DND-41 (cell line): ENCODE results near the gene TIMM22.
A peak's percentile ranks its signal among the peaks of the same experiment; 100 is the strongest.
"Not testable (repeated sequence)": the region's sequence is repeated elsewhere in the genome, so short reads cannot be mapped to it uniquely, and the experiment has no call there.

ENCODE experiments used
- ATAC-seq: fragments of 200-7000 bp; cut with Tn5 transposase; 3 replicates; pipeline ENCODE4 v1.9.1; 2021; ENCODE audit warnings: low read depth; ENCODE audit not compliant: insufficient read depth
- DNase-seq: peaks from one replicate; pipeline ENCODE4 v3.0.0-alpha.2; 2020
- H2AFZ ChIP-seq: 2 replicates; pipeline ENCODE4 v1.6.0; 2012; ENCODE audit warnings: low read depth, low read length
- H3K27ac ChIP-seq: 2 replicates; pipeline ENCODE4 v1.5.1; 2012; ENCODE audit warnings: low read length, inconsistent platforms
- H3K27me3 ChIP-seq: fragments of 200-600 bp; sonication (generic); 2 replicates; pipeline ENCODE4 v1.6.0; 2012; ENCODE audit warnings: low read length, mild to moderate bottlenecking, inconsistent platforms; ENCODE audit not compliant: insufficient read depth, poor library complexity
- H3K36me3 ChIP-seq: 2 replicates; pipeline ENCODE4 v1.5.1; 2012; ENCODE audit warnings: low read length, inconsistent platforms; ENCODE audit not compliant: insufficient read depth
- H3K4me1 ChIP-seq: 2 replicates; pipeline ENCODE4 v1.5.1; 2012; ENCODE audit warnings: mild to moderate bottlenecking, low read length; ENCODE audit not compliant: insufficient read depth
- H3K4me2 ChIP-seq: 2 replicates; pipeline ENCODE4 v1.6.0; 2012; ENCODE audit warnings: mild to moderate bottlenecking, moderate library complexity, low read length, inconsistent platforms; ENCODE audit not compliant: insufficient read depth
- H3K4me3 ChIP-seq, 2 experiments: fragments of 200-600 bp in 1 of 2; shearing (Covaris generic) in 1 of 2; 2 replicates each; pipeline ENCODE4 v1.5.1; 2012 to 2016; ENCODE audit warnings: inconsistent platforms in 2 of 2, low read length in 2 of 2, mild to moderate bottlenecking in 2 of 2, low read depth in 1 of 2, moderate library complexity in 1 of 2
- H3K79me2 ChIP-seq: 2 replicates; pipeline ENCODE4 v1.6.0; 2012; ENCODE audit warnings: low read length, inconsistent platforms; ENCODE audit not compliant: insufficient read depth
- H3K9ac ChIP-seq: 2 replicates; pipeline ENCODE4 v1.6.0; 2012; ENCODE audit warnings: low read depth, mild to moderate bottlenecking, inconsistent platforms, low read length, moderate library complexity
- H3K9me3 ChIP-seq: 2 replicates; pipeline ENCODE4 v1.5.1; 2012; ENCODE audit warnings: low read length, moderate library complexity, mild to moderate bottlenecking, inconsistent platforms; ENCODE audit not compliant: insufficient read depth, severe bottlenecking
- H4K20me1 ChIP-seq: 2 replicates; pipeline ENCODE4 v1.6.0; 2012; ENCODE audit warnings: low read length; ENCODE audit not compliant: insufficient read depth
- EZH2 ChIP-seq: IDR thresholded peaks from 3 replicates; pipeline ENCODE4 v1.6.1; 2012; ENCODE audit warnings: borderline replicate concordance, low read depth, mild to moderate bottlenecking, moderate library complexity, low read length, inconsistent platforms; ENCODE audit not compliant: severe bottlenecking
- TF ChIP-seq, protein P1 (sequence below): IDR thresholded peaks from 2 replicates; pipeline ENCODE4 v1.5.1; 2012; ENCODE audit warnings: borderline replicate concordance, low read length, moderate library complexity, mild to moderate bottlenecking; ENCODE audit not compliant: poor library complexity, severe bottlenecking; ENCODE audit errors: extremely low read depth

TIMM22 gene

DNA sequence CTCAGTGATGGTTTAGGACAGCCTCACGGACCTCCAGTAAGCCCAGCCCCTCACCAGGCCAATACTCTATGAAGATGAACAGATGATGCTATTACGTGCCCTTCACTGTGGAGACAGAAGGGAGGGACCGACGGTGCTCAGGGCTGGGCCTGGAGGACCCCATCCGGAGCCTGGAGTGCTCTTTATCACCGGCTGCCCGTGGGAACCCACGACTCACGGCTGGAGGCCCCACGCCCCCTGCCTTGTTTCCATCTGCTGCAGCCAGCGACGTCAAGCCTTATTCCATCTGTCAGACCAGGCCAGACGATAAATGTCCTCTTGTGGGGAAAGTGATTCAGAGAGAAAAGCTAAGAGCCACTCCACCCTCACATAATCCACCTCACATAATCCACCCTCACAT lies 4.0 kb upstream of the TIMM22 start:
- H3K79me2 ChIP-seq = peaks cover 10% of the 10 kb centered on the region
- H3K4me2 ChIP-seq = no peak overlapping the region

DNA sequence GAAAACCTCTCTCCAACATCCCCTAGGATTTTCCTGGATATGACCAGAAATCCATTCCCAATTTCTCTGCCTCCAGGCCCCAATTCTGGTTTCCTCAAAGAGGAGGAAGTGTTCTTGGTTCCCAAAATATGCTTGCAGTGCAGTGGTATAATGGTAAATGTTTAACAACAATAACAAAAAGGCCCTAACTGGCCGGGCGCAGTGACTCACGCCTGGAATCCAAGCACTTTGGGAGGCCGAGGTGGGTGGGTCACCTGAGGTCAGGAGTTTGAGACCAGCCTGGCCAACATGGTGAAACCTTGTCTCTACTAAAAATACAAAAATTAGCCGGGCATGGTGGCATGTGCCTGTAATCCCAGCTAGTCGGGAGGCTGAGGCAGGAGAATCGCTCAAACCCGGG lies 1.6 kb upstream of the TIMM22 start:
- ATAC-seq, DNase-seq, H3K4me2 ChIP-seq, H2AFZ ChIP-seq, H3K27ac ChIP-seq, H3K9ac ChIP-seq, H3K27me3 ChIP-seq, H3K4me3 ChIP-seq: not testable (repeated sequence)
- Histone ChIP-seq H3K4me1 (peaks cover 29% of the 10 kb centered on the region), H3K79me2 (peaks cover 28% of the 10 kb centered on the region), H4K20me1 (peaks cover 19% of the 10 kb centered on the region), H3K9me3 (peaks cover 19% of the 10 kb centered on the region), H3K36me3 (peaks cover 11% of the 10 kb centered on the region)

More for the DNA sequence above, 4.0 kb upstream of the TIMM22 start:
- H3K27me3 ChIP-seq = no peaks in the 10 kb centered on the region
- peaks cover 19% of the 10 kb centered on the region for H3K9me3 ChIP-seq
- peaks cover 12% of the 10 kb centered on the region for H3K4me1 ChIP-seq
- DNase-seq (no peak), ATAC-seq (no peak)
- H3K36me3 ChIP-seq = peaks cover 3% of the 10 kb centered on the region; the same call in 1 of the 2 replicates
- no peak overlapping the region for H3K27ac ChIP-seq
- TF ChIP-seq, protein P1, sequence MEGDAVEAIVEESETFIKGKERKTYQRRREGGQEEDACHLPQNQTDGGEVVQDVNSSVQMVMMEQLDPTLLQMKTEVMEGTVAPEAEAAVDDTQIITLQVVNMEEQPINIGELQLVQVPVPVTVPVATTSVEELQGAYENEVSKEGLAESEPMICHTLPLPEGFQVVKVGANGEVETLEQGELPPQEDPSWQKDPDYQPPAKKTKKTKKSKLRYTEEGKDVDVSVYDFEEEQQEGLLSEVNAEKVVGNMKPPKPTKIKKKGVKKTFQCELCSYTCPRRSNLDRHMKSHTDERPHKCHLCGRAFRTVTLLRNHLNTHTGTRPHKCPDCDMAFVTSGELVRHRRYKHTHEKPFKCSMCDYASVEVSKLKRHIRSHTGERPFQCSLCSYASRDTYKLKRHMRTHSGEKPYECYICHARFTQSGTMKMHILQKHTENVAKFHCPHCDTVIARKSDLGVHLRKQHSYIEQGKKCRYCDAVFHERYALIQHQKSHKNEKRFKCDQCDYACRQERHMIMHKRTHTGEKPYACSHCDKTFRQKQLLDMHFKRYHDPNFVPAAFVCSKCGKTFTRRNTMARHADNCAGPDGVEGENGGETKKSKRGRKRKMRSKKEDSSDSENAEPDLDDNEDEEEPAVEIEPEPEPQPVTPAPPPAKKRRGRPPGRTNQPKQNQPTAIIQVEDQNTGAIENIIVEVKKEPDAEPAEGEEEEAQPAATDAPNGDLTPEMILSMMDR = no peak
- H3K4me3 ChIP-seq = no peak overlapping the region
- H3K9ac ChIP-seq = no peak overlapping the region
- H2AFZ ChIP-seq = no peak overlapping the region
- peaks cover 3% of the 10 kb centered on the region for H4K20me1 ChIP-seq

DNA sequence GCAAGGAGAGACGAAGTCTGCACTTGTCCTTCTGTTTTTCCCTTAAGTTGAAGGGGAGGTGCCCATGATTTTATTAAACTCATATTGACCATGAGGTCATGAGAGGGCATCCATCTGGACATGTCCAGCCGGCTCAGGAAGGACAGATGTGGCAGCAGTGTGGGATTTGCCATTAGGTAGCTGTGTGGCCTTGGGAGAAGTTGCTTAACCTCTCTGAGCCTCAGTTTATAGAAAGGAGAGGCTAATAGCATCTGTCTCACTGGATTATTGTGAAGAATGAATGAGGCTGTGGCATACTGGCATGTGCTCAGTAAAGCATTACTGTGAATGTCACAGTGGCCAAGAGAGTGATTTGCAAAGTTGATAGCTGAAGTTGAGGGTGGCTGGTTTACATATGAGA lies 1.2 kb downstream of the TIMM22 start:
- H3K9me3 ChIP-seq = peaks cover 15% of the 10 kb centered on the region
- peak overlapping the region; percentile 94 for H3K9ac ChIP-seq
- H3K27me3 ChIP-seq = no peaks in the 10 kb centered on the region
- H3K27ac ChIP-seq = peak overlapping the region; percentile 24; the same call in 1 of the 2 replicates
- H3K36me3 ChIP-seq = peaks cover 39% of the 10 kb centered on the region
- peaks cover 29% of the 10 kb centered on the region for H3K4me1 ChIP-seq
- peaks cover 33% of the 10 kb centered on the region for H4K20me1 ChIP-seq
- H2AFZ ChIP-seq = no peak overlapping the region
- ATAC-seq (no peak), DNase-seq (no peak)
- H3K4me2 ChIP-seq = peak overlapping the region; percentile 84
- peak overlapping the region; percentile 92 to 94; a peak in 3 of 4 replicates for H3K4me3 ChIP-seq
- TF ChIP-seq, protein P1 = no peak
- no peak for TF ChIP-seq EZH2
- peaks cover 33% of the 10 kb centered on the region for H3K79me2 ChIP-seq

DNA sequence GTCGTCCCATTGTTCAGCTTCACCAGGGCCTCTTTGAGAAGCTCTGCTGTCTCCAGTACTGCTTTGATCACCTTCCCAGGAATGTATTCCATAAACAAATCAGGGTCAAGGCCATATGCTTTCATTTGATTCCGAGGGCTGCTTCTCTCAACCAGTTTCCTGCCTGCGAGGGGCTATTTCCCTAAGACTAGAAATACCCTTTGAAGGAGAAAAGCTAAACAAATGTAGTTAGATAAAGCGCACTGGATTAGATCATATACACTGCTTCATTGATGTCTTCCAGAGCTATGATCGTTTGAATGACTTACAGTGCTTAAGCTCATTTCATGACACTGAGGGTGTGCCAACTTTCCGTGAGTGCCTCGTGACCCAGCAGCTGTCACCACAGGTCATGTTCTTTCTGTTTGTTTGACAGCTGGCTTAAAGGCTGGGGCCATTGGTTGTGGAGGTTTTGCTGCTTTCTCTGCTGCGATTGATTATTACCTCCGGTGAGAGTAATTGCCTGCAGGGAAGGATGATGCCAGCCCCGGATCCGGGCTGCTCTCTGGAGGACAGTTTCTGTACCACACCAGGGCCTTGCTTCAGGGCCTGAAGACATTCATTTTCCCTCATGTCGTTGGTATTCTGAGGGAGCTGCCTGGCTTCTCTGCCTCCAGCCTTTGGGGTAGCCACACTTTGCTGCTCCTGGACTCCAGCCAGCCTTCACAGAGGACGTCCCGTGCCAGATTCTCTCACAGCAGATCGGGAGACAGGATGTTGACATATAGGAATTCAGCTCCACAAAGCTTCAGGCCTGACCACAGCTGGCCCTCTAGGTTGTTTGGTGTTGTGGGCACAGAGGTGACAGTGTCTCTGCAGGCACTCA lies 3.9 kb downstream of the TIMM22 start:
- TF ChIP-seq, protein P1 = no peak
- TF ChIP-seq EZH2 = no peak
- peaks cover 64% of the 10 kb centered on the region for H3K36me3 ChIP-seq
- no peaks in the 10 kb centered on the region for H3K9me3 ChIP-seq
- no peak overlapping the region for H3K4me2 ChIP-seq
- H3K4me3 ChIP-seq = no peak overlapping the region
- H4K20me1 ChIP-seq = peaks cover 33% of the 10 kb centered on the region
- no peak overlapping the region for H3K27ac ChIP-seq
- no peak overlapping the region for H3K9ac ChIP-seq
- H3K79me2 ChIP-seq = peaks cover 33% of the 10 kb centered on the region
- ATAC-seq (no peak), DNase-seq (no peak)
- peaks cover 28% of the 10 kb centered on the region for H3K4me1 ChIP-seq
- no peak overlapping the region for H2AFZ ChIP-seq
- H3K27me3 ChIP-seq = no peaks in the 10 kb centered on the region
